Measurements from ENCODE around the gene CD247.

Gene CD247

GRCh38 chr1:167412920-167413319, 105.4 kb downstream of the CD247 start:
- ChIA-PET POLR2A (no interaction called here), CTCF (interaction anchor here (6.3 kb wide), 1 partner anchor 11 kb away, joined by 35 read pairs; no protein-coding TSS in a partner anchor)
- no peak for DNase-seq (ENCODE audit: low read depth, low spot score)
- TF ChIP-seq CTCF (IDR thresholded peaks at IDR 0.05; ENCODE audit: insufficient read depth, low read length, missing control alignments) = no peak
- no peak overlapping the region for H3K4me3 ChIP-seq (ENCODE audit: low read depth, low read length)

- ChIA-PET POLR2A (no interaction called here), CTCF (interaction anchor here (6.3 kb wide), 1 partner anchor 10 kb away, joined by 35 read pairs; no protein-coding TSS in a partner anchor)
- no peak for DNase-seq (ENCODE audit: low read depth, low spot score)
- no peak overlapping the region for H3K4me3 ChIP-seq (ENCODE audit: low read depth, low read length)
- TF ChIP-seq CTCF (IDR thresholded peaks at IDR 0.05; ENCODE audit: insufficient read depth, low read length, missing control alignments) = no peak
Measured at GRCh38 chr1:167412072-167412471, 106.3 kb downstream of the CD247 start.

GRCh38 chr1:167409183-167409582, 109.1 kb downstream of the CD247 start:
- ChIA-PET CTCF (no interaction called here), POLR2A (no interaction called here)
- no peak for TF ChIP-seq CTCF (IDR thresholded peaks at IDR 0.05; ENCODE audit: insufficient read depth, low read length, missing control alignments)

GRCh38 chr1:167408355-167408754, 110.0 kb downstream of the CD247 start:
- TF ChIP-seq CTCF (IDR thresholded peaks at IDR 0.05; ENCODE audit: insufficient read depth, low read length, missing control alignments) = no peak
- ChIA-PET POLR2A (no interaction called here), CTCF (no interaction called here)
- H3K4me3 ChIP-seq (ENCODE audit: low read depth, low read length) = no peak overlapping the region
- DNase-seq (ENCODE audit: low read depth, low spot score) = no peak

More at GRCh38 chr1:167409183-167409582, 109.1 kb downstream of the CD247 start:
- DNase-seq (ENCODE audit: low read depth, low spot score) = no peak
- no peak overlapping the region for H3K4me3 ChIP-seq (ENCODE audit: low read depth, low read length)

GRCh38 chr1:167404908-167405307, 113.4 kb downstream of the CD247 start:
- no peak for DNase-seq (ENCODE audit: low read depth, low spot score)
- TF ChIP-seq CTCF (IDR thresholded peaks at IDR 0.05; ENCODE audit: insufficient read depth, low read length, missing control alignments) = no peak
- POLR2A ChIA-PET = no interaction called here
- CTCF ChIA-PET = no interaction called here
- H3K4me3 ChIP-seq (ENCODE audit: low read depth, low read length) = no peak overlapping the region

- H3K4me3 ChIP-seq (ENCODE audit: low read depth, low read length) = no peak overlapping the region
- ChIA-PET POLR2A (no interaction called here), CTCF (no interaction called here)
- DNase-seq (ENCODE audit: low read depth, low spot score) = no peak
- no peak for TF ChIP-seq CTCF (IDR thresholded peaks at IDR 0.05; ENCODE audit: insufficient read depth, low read length, missing control alignments)
Measured at GRCh38 chr1:167404161-167404888, 114.0 kb downstream of the CD247 start.
